GM12801 (cell line): ENCODE data around the gene GNAZ.

Experiments used
- CTCF ChIP-seq: IDR thresholded peaks from one replicate; pipeline ENCODE4 v1.5.1; 2011; ENCODE audit warnings: control low read depth; ENCODE audit not compliant: insufficient read length; ENCODE audit errors: extremely low read depth

Gene GNAZ

GRCh38 chr22:23058481-23059283, 11.6 kb upstream of the GNAZ start:
- no peak for TF ChIP-seq CTCF

GRCh38 chr22:23059284-23059948, 10.9 kb upstream of the GNAZ start:
- no peak for TF ChIP-seq CTCF

- TF ChIP-seq CTCF, result no peak
These were observed 9.5 kb upstream of the GNAZ start for GRCh38 chr22:23060612-23061400.

- no peak for TF ChIP-seq CTCF
These were observed 8.6 kb upstream of the GNAZ start for GRCh38 chr22:23061471-23062280.

GRCh38 chr22:23062616-23063538, 7.4 kb upstream of the GNAZ start:
- TF ChIP-seq CTCF, result no peak

- no peak for TF ChIP-seq CTCF
These were observed 6.6 kb upstream of the GNAZ start for GRCh38 chr22:23063539-23064380.
